Fibroblast of skin of right biceps (primary cell): ENCODE results near the gene EFHD1.
"Not testable (repeated sequence)": the region's sequence is repeated elsewhere in the genome, so short reads cannot be mapped to it uniquely, and the experiment has no call there.

Source experiments
- DNase-seq: peaks from one replicate; pipeline ENCODE4 v3.0.0-alpha.2; 2013

The EFHD1 gene

GRCh38 chr2:232621186-232621585 is 12.2 kb upstream of the EFHD1 start:
- DNase-seq, result no peak

- no peak for DNase-seq
These were observed 10.8 kb upstream of the EFHD1 start for GRCh38 chr2:232622563-232622962.

GRCh38 chr2:232623768-232624765 is 9.3 kb upstream of the EFHD1 start:
- DNase-seq, result no peak

- DNase-seq, result no peak
These were observed 6.8 kb upstream of the EFHD1 start for GRCh38 chr2:232626584-232626983.

- DNase-seq, result no peak
These were observed 4.8 kb upstream of the EFHD1 start for GRCh38 chr2:232628466-232629128.

GRCh38 chr2:232629129-232629475 is 4.3 kb upstream of the EFHD1 start:
- DNase-seq, result no peak

- DNase-seq, result no peak
These were observed 1.0 kb upstream of the EFHD1 start for GRCh38 chr2:232632229-232632903.

GRCh38 chr2:232632904-232633412 is 446 bp upstream of the EFHD1 start:
- DNase-seq, result no peak

- DNase-seq, result no peak
These were observed 1.1 kb downstream of the EFHD1 start for GRCh38 chr2:232634206-232635150.

- not testable (repeated sequence) for DNase-seq
These were observed 2.0 kb downstream of the EFHD1 start for GRCh38 chr2:232635376-232635775.

- DNase-seq, result no peak
These were observed 2.4 kb downstream of the EFHD1 start for GRCh38 chr2:232635820-232636219.

GRCh38 chr2:232636788-232637420 is 3.5 kb downstream of the EFHD1 start:
- no peak for DNase-seq

- no peak for DNase-seq
These were observed 4.6 kb downstream of the EFHD1 start for GRCh38 chr2:232637866-232638583.

- no peak for DNase-seq
These were observed 7.9 kb downstream of the EFHD1 start for GRCh38 chr2:232641153-232641848.

GRCh38 chr2:232643147-232643425 is 9.7 kb downstream of the EFHD1 start:
- no peak for DNase-seq

GRCh38 chr2:232643813-232644347 is 10.5 kb downstream of the EFHD1 start:
- DNase-seq, result no peak

- no peak for DNase-seq
These were observed 11.7 kb downstream of the EFHD1 start for GRCh38 chr2:232645061-232645460.

GRCh38 chr2:232646726-232647125 is 13.3 kb downstream of the EFHD1 start:
- no peak for DNase-seq

- DNase-seq, result no peak
These were observed 13.9 kb downstream of the EFHD1 start for GRCh38 chr2:232647261-232647660.

- no peak for DNase-seq
These were observed 15.6 kb downstream of the EFHD1 start for GRCh38 chr2:232649033-232649432.
